AG08396 (cell line): ENCODE measurements around the gene BABAM2.
"Not testable (repeated sequence)": the region's sequence is repeated elsewhere in the genome, so short reads cannot be mapped to it uniquely, and the experiment has no call there.

Source experiments
- DNase-seq: peaks from one replicate; pipeline ENCODE4 v3.0.0; 2012; ENCODE audit warnings: low spot score, mixed read lengths

Gene BABAM2

GRCh38 chr2:28248511-28248910, 358.0 kb downstream of the BABAM2 start:
- no peak for DNase-seq

GRCh38 chr2:28250006-28250405, 359.5 kb downstream of the BABAM2 start:
- peak; percentile 68 for DNase-seq

- DNase-seq: no peak
Measured at GRCh38 chr2:28251337-28251736, 360.8 kb downstream of the BABAM2 start.

GRCh38 chr2:28252311-28252710, 361.8 kb downstream of the BABAM2 start:
- no peak for DNase-seq

- DNase-seq: no peak
Measured at GRCh38 chr2:28253543-28253942, 363.0 kb downstream of the BABAM2 start.

GRCh38 chr2:28255231-28255630, 364.7 kb downstream of the BABAM2 start:
- not testable (repeated sequence) for DNase-seq

DNA sequence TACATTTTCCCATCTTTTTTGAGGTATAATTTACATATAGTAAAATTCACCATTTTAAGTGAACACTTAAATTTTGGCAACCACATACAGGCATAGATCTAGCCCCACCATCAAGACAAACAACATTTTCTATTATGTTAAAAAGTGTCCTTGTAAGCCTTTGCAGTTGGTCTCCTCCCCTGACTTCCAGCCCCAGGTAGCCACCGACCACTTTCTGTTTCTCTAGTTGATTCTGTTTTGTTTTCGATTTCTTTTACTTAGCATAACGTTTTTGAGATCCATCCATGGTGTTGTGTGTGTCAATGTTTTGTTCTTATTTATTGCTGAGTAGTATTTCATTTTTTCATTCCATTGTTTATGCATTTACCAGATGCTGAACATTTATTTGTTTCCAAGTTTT, 366.7 kb downstream of the BABAM2 start:
- no peak for DNase-seq

- DNase-seq: not testable (repeated sequence)
Measured at GRCh38 chr2:28259226-28259625, 368.7 kb downstream of the BABAM2 start.

- no peak for DNase-seq
Measured at GRCh38 chr2:28263690-28264089, 373.2 kb downstream of the BABAM2 start.

DNA sequence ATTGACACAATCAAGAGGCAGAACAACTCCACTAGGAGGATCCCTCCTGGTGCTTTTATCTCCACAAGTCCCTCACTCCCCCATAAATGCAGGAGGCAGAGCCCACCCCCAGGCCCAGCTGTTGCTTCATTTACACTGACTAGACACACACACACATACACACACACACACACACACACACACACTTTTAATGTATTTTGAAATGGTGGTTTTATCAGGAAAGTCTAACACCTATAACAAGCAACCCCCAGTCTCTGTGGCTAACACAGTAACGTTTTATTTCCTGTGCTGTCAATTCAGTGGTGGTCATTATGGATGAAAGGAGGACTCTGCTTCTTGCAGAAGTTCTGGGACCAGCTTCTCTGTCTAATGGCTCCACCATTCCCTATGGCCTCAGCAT, 376.8 kb downstream of the BABAM2 start:
- DNase-seq: no peak

DNA sequence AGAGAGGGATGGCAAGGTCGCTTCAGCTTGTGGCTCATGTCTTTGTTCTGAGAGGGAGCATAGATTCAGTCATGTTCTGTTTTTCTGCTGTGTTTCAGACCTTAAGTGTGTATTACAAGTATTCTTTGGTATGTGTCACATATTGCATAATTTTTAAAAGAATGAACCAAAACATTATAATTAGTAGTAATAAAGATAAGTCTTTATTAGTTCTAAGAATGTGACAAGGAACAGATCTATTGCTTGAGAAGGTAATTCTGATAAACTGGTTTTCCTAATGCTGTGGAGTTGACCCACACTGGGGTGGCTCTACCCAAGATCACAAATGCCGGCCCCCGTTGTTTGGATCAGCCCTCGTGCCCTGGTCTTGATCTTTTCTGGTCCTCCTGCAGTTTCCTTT, 377.9 kb downstream of the BABAM2 start:
- no peak for DNase-seq

DNA sequence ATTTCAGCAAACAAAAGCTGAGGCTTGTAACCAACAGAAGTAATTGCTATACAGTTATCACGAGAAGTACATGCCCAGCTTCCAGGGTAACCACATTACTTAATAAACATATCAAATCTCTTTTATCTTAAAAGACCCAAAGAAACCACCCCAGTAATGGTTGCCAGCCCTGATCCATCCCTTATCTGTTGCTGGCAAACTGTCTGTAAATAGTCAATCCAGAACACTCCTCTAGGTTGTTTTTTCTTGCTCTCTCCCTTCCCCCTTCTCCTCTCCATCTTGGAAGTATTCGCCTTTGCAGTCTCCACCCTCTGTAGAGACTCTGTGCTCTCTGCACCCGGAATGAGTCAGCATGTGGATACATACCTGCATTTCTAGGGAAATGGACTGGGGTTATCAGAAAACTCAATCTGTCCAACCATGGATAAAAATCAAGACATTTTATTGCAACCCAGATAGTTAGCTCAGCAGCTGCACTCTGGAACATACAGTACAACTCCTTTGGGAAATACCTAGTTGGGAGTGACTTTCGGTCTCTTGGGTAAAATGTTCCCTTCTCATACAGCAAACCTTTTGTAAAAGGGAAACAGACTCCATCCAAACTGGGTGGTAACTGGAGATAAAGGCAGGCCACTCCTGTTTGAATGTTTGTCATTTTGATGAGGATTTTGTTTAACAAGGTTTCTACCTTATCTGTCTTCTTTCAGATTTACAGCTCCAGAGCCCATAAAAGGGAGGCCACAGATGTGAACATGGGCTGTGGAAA, 378.7 kb downstream of the BABAM2 start:
- no peak for DNase-seq

GRCh38 chr2:28270456-28271152, 380.1 kb downstream of the BABAM2 start:
- DNase-seq: no peak

GRCh38 chr2:28271231-28271918, 380.8 kb downstream of the BABAM2 start:
- DNase-seq: no peak

DNA sequence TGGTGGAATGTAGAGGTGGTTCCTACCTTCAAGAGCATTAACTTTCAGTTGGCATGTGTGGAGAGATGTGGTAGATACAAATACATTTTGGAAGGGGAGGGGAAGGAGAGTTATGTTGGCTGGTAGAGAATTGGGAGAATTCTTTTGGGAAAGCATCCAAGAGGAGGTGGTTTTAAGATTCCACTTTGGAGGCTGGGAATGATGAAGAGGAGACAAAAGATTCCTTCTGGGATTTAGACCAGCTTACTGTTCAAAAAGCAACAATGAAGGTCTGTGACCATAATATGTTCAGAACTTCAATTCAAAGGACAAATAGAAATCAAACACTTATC, 381.4 kb downstream of the BABAM2 start:
- no peak for DNase-seq

- no peak for DNase-seq
Measured at GRCh38 chr2:28273751-28274150, 383.2 kb downstream of the BABAM2 start.

- DNase-seq: peak; percentile 40
Measured at GRCh38 chr2:28274911-28275685, 384.6 kb downstream of the BABAM2 start.

DNA sequence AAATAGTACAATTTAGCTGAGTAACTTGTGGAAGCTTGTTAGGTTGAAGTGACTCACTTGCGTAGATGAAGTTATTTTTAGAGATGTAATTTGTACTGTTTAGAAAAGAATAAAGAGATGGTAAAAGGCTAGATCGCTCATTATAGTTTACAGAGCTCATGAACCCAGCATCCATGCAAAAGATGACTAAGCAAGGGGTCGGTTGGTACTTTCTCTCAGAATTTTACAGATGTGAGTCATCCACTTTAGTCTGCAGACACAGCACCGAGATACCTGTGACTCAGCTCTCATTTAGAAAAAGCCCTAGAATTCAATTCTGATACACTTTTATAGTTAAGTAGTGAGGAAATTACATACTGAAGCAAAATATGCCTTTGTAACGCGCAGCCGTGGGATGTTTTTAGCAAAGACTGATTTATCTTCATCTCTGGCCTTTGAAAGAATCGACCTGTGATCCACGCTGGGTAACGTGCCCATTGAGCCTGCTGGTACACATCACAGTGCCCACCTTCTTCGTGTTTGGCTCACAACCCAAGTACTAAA, 385.6 kb downstream of the BABAM2 start:
- peak; percentile 81 for DNase-seq

GRCh38 chr2:28276807-28277206, 386.3 kb downstream of the BABAM2 start:
- no peak for DNase-seq

DNA sequence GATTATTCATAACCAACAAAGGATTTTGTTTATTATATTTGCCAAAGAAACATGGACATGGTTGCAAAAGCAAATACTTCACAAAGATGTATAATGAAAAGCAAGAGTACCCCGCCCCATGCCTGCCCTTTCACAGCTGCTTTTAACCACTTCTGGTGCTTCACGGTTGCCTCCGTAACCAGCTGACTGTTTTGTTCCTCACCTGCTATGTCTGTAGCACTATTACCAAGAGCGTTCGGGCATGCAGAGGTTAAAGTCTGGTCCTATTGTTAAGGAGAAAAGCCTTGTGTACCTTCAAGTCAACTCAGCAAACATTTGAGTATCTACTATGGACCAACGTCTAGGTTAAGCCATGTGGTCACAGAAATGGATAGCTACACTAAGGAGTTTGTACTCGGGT, 386.9 kb downstream of the BABAM2 start:
- DNase-seq: no peak

- DNase-seq: no peak
Measured at GRCh38 chr2:28279371-28279770, 388.8 kb downstream of the BABAM2 start.

- DNase-seq: no peak
Measured at GRCh38 chr2:28280619-28281018, 390.1 kb downstream of the BABAM2 start.
